HCT116 (cell line): ENCODE data around the gene LCN15. TPM values are rescaled to one million over a fixed set of nuclear protein-coding genes. Genes with fewer than 3 reads are reported as not detected.

Source experiments
- ATAC-seq: fragments of 200-7000 bp; cut with Tn5 transposase; 2 replicates; pipeline ENCODE4 v1.9.1; 2020; ENCODE audit warnings: mild to moderate bottlenecking, moderate library complexity
- BruUV-seq: library from RNA; stranded (reverse); fragments of 400-500 nt; replicated peaks from 2 replicates; lab custom pipeline; 2021; lab: Mats Ljungman, UMichigan
- CTCF ChIA-PET: fragments of 300-600 bp; sonication (Branson Sonifier 250); formaldehyde crosslinking; loops from one replicate; lab custom pipeline; 2021; ENCODE audit warnings: antibody characterized with exemption; lab: Charles Lee
- POLR2A ChIA-PET: fragments of 300-600, 350-600 bp; sonication (Branson Sonifier 250); formaldehyde crosslinking; loops from one replicate; lab custom pipeline; 2021; ENCODE audit warnings: antibody characterized with exemption; lab: Charles Lee
- RAD21 ChIA-PET, 2 experiments: fragments of 300-600 bp; sonication (Branson Sonifier 250); formaldehyde crosslinking; loops; one replicate each; lab custom pipeline; 2023; ENCODE audit warnings: low total read pairs in 2 of 2; ENCODE audit not compliant: uncharacterized antibody in 2 of 2, unreplicated experiment in 2 of 2, low non-redundant PET in 1 of 2; lab: Charles Lee
- DNase-seq: peaks from one replicate; pipeline ENCODE4 v3.0.0-alpha.2; 2010; ENCODE audit warnings: low read depth, low spot score
- H2AFZ ChIP-seq: fragments of 200-600 bp; shearing (Covaris generic), sonication (generic); 2 replicates; pipeline ENCODE4 v1.6.1; 2017; ENCODE audit warnings: low read depth, mixed run types, mixed read lengths, antibody characterized with exemption, low read length; ENCODE audit not compliant: poor library complexity, severe bottlenecking
- H3K27ac ChIP-seq: 2 replicates; pipeline ENCODE4 v1.5.1; 2012; ENCODE audit warnings: low read depth, low read length
- H3K27me3 ChIP-seq: fragments of 200-600 bp; sonication (generic); 2 replicates; pipeline ENCODE4 v1.6.1; 2016; ENCODE audit warnings: mixed run types, low read length, mixed read lengths; ENCODE audit not compliant: insufficient read depth
- H3K36me3 ChIP-seq, 2 experiments: fragments of 200-500 bp in 1 of 2; fragments of 200-600 bp in 1 of 2; sonication (Bioruptor generic) in 1 of 2; sonication (generic) in 1 of 2; 2 replicates each; pipeline versions ENCODE4 v1.5.1 to v1.6.1; 2014 to 2016; ENCODE audit warnings: low read length in 2 of 2, inconsistent platforms in 1 of 2, mixed read lengths in 1 of 2, mixed run types in 1 of 2; ENCODE audit not compliant: insufficient read depth in 2 of 2, control insufficient read depth in 1 of 2
- H3K4me1 ChIP-seq, 2 experiments: fragments of 200-600 bp in 1 of 2; sonication (generic) in 1 of 2; 2 replicates each; pipeline versions ENCODE4 v1.5.1 to v1.6.1; 2012 to 2017; ENCODE audit warnings: low read length in 2 of 2, inconsistent platforms in 1 of 2, mild to moderate bottlenecking in 1 of 2, mixed read lengths in 1 of 2, mixed run types in 1 of 2, moderate library complexity in 1 of 2; ENCODE audit not compliant: insufficient read depth in 2 of 2, control insufficient read depth in 1 of 2
- H3K4me2 ChIP-seq: fragments of 200-600 bp; sonication (generic); 2 replicates; pipeline ENCODE4 v1.6.1; 2017; ENCODE audit warnings: mixed run types, low read length, mixed read lengths
- H3K4me3 ChIP-seq, 2 experiments: fragments of 200-600 bp in 1 of 2; sonication (generic) in 1 of 2; replicated peaks in 1 of 2; 2 replicates each; pipeline ENCODE4 v1.5.1; 2011 to 2016; ENCODE audit warnings: low read length in 2 of 2, control low read depth in 1 of 2, low read depth in 1 of 2, mild to moderate bottlenecking in 1 of 2, mixed read lengths in 1 of 2, mixed run types in 1 of 2
- H3K79me2 ChIP-seq: fragments of 200-600 bp; sonication (generic); 2 replicates; pipeline ENCODE4 v1.6.1; 2017; ENCODE audit warnings: mild to moderate bottlenecking, mixed run types, low read length, moderate library complexity, mixed read lengths; ENCODE audit not compliant: insufficient read depth
- H3K9ac ChIP-seq: fragments of 200-600 bp; sonication (generic); 2 replicates; pipeline ENCODE4 v1.6.1; 2016; ENCODE audit warnings: low read length, mixed read lengths
- H3K9me2 ChIP-seq: fragments of 200-600 bp; sonication (generic), shearing (Covaris generic); 2 replicates; pipeline ENCODE4 v1.6.1; 2017; ENCODE audit warnings: mixed run types, mild to moderate bottlenecking, moderate library complexity; ENCODE audit not compliant: insufficient read depth
- H3K9me3 ChIP-seq, 2 experiments: fragments of 200-500 bp in 1 of 2; fragments of 200-600 bp in 1 of 2; sonication (Bioruptor generic) in 1 of 2; sonication (generic) in 1 of 2; 2 replicates each; pipeline ENCODE4 v1.6.1; 2014 to 2017; ENCODE audit warnings: low read length in 2 of 2, mixed read lengths in 2 of 2, inconsistent platforms in 1 of 2, low read depth in 1 of 2, mild to moderate bottlenecking in 1 of 2, mixed run types in 1 of 2, moderate library complexity in 1 of 2; ENCODE audit not compliant: control insufficient read depth in 1 of 2, insufficient read depth in 1 of 2
- H4K20me1 ChIP-seq: fragments of 200-600 bp; sonication (generic), shearing (Covaris generic); 2 replicates; pipeline ENCODE4 v1.6.1; 2017; ENCODE audit warnings: mixed run types, mild to moderate bottlenecking, moderate library complexity; ENCODE audit not compliant: insufficient read depth
- CBX3 ChIP-seq: IDR thresholded peaks from 2 replicates; pipeline ENCODE4 v1.6.1; 2012; ENCODE audit warnings: low read depth
- ELF1 ChIP-seq: IDR thresholded peaks from 2 replicates; pipeline ENCODE4 v1.6.1; 2012; ENCODE audit warnings: low read depth, borderline replicate concordance
- FOSL1 ChIP-seq: IDR thresholded peaks from 2 replicates; pipeline ENCODE4 v1.6.1; 2012; ENCODE audit warnings: low read depth
- JUND ChIP-seq: IDR thresholded peaks from 2 replicates; pipeline ENCODE4 v1.6.1; 2012
- POLR2A ChIP-seq: IDR thresholded peaks from 2 replicates; pipeline ENCODE4 v1.7.0; 2011; ENCODE audit warnings: borderline replicate concordance; ENCODE audit not compliant: insufficient read depth, insufficient read length; ENCODE audit errors: extremely low read depth
- REST ChIP-seq: IDR thresholded peaks from 2 replicates; pipeline ENCODE4 v1.6.1; 2012; ENCODE audit warnings: low read depth
- SIN3A ChIP-seq: IDR thresholded peaks from 2 replicates; pipeline ENCODE4 v1.6.1; 2012; ENCODE audit warnings: low read depth
- SRF ChIP-seq: IDR thresholded peaks from 2 replicates; pipeline ENCODE4 v1.6.1; 2012; ENCODE audit warnings: low read depth
- YY1 ChIP-seq: IDR thresholded peaks from 2 replicates; pipeline ENCODE4 v1.6.1; 2011; ENCODE audit warnings: low read length, low read depth, moderate library complexity, mild to moderate bottlenecking; ENCODE audit not compliant: insufficient replicate concordance; ENCODE audit errors: extremely low read depth
- ZFX ChIP-seq: fragments of 450-650 bp; IDR thresholded peaks from 2 replicates; pipeline ENCODE4 v1.6.1; 2017
- ZNF274 ChIP-seq: fragments of 200-500 bp; sonication (Bioruptor generic); IDR thresholded peaks from 2 replicates; pipeline ENCODE4 v1.6.1; 2014; ENCODE audit warnings: mild to moderate bottlenecking, low read depth, low read length, inconsistent platforms
- intact Hi-C: fragments of 100-400 bp; cut with micrococcal nuclease; formaldehyde crosslinking; loops from 2 replicates; pipeline ENCODE4 v1.10.0; 2022
- total RNA-seq: library from RNA; stranded (reverse); gene quantifications from one replicate; pipeline ENCODE4 v1.2.1, GENCODE V29; 2021; ENCODE audit not compliant: unreplicated experiment
- TF ChIP-seq, protein P1 (sequence below), 3 experiments: fragments of 200-600 bp in 1 of 3; sonication (generic) in 1 of 3; IDR thresholded peaks in 2 of 3; conservative IDR thresholded peaks in 1 of 3; 2 replicates each; pipeline ENCODE4 v1.5.1; 2012 to 2017; ENCODE audit warnings: low read depth in 2 of 3, low read length in 2 of 3, antibody characterized with exemption in 1 of 3, borderline replicate concordance in 1 of 3, control low read depth in 1 of 3, mild to moderate bottlenecking in 1 of 3, mixed read lengths in 1 of 3, mixed run types in 1 of 3, moderate library complexity in 1 of 3; ENCODE audit not compliant: insufficient read depth in 1 of 3
- TF ChIP-seq, protein P2 (sequence below): IDR thresholded peaks from 2 replicates; pipeline ENCODE4 v1.6.1; 2012
- TF ChIP-seq, protein P3 (sequence below): IDR thresholded peaks from 2 replicates; pipeline ENCODE4 v1.6.1; 2012

The LCN15 gene
- total RNA-seq, 1 experiment from 2014 or later, result 0.76 TPM

DNA sequence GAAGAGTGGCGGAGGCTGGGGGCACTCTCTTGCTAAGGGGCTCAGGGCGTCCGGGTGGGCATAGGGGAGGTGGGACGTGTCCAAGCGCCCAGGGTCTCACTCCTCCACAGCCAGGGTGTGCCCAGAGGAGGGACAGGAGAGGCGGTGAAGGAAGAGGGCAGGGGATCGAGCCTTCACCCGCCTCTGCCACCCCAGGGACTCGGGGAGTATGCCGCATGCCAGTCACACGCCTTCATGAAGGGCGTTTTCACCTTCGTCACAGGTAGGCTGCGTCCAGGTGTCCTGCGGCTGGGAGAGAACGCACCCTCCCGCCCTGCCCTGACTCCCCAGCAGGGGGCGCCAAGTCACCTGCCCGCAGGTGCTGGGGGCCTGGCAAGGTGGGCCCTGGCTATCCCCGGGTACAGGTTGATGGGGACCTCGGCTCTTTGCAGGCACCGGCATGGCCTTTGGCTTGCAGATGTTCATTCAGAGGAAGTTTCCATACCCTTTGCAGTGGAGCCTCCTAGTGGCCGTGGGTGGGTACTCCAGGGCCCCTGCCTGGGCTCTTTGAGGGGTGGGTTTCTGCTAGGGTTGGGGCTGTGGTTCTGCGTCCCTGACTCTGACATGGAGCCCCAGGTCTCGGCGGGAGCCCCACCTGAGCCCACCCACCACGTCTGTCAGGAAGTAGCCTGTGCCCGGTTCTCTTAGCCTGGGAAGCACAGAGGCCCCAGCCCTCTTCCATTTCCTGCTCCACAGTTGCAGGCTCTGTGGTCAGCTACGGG lies 27.4 kb upstream of the LCN15 start:
- ATAC-seq, result peak; percentile 66
- Histone ChIP-seq H3K27me3 (no peaks in the 10 kb centered on the region), H3K9me2 (no peaks in the 10 kb centered on the region), H2AFZ (no peak overlapping the region), H3K79me2 (peaks cover 12% of the 10 kb centered on the region; the same call in 1 of the 2 replicates), H3K9me3 (no peaks in the 10 kb centered on the region), H3K27ac (peak overlapping the region; percentile 79), H4K20me1 (no peaks in the 10 kb centered on the region), H3K4me2 (peak overlapping the region; percentile 94), H3K4me3 (peak overlapping the region; percentile 83 to 84), H3K4me1 (peaks cover 14 to 40% of the 10 kb centered on the region in 2 experiments; a peak in 3 of 4 replicates), H3K36me3 (no peaks in the 10 kb centered on the region; a peak in 1 of 4 replicates), H3K9ac (peak overlapping the region; percentile 98)
- POLR2A ChIA-PET, result no interaction called here
- CTCF ChIA-PET, result interaction anchor here (0.7 to 2.1 kb wide), 6 partner anchors 9 to 243 kb away, joined by 3 to 10 read pairs (median 5); no protein-coding TSS in a partner anchor
- TF ChIP-seq, protein P1, sequence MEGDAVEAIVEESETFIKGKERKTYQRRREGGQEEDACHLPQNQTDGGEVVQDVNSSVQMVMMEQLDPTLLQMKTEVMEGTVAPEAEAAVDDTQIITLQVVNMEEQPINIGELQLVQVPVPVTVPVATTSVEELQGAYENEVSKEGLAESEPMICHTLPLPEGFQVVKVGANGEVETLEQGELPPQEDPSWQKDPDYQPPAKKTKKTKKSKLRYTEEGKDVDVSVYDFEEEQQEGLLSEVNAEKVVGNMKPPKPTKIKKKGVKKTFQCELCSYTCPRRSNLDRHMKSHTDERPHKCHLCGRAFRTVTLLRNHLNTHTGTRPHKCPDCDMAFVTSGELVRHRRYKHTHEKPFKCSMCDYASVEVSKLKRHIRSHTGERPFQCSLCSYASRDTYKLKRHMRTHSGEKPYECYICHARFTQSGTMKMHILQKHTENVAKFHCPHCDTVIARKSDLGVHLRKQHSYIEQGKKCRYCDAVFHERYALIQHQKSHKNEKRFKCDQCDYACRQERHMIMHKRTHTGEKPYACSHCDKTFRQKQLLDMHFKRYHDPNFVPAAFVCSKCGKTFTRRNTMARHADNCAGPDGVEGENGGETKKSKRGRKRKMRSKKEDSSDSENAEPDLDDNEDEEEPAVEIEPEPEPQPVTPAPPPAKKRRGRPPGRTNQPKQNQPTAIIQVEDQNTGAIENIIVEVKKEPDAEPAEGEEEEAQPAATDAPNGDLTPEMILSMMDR (IDR thresholded peaks at IDR 0.05 in 2 of 3, conservative IDR thresholded peaks at IDR 0.05 in 1 of 3; ENCODE audit: borderline replicate concordance in 1 of 3, insufficient read depth in 1 of 3, low read depth in 2 of 3, low read length in 2 of 3), result peak in 2 of 3 experiments; percentile 99 to 100; a peak in 4 of 6 replicates
- no peak for TF ChIP-seq FOSL1
- TF ChIP-seq JUND, result no peak
- TF ChIP-seq ZNF274, result no peak
- TF ChIP-seq, protein P2, sequence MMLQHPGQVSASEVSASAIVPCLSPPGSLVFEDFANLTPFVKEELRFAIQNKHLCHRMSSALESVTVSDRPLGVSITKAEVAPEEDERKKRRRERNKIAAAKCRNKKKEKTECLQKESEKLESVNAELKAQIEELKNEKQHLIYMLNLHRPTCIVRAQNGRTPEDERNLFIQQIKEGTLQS, result no peak
- no peak for TF ChIP-seq ELF1
- TF ChIP-seq SIN3A, result no peak
- TF ChIP-seq POLR2A, result no peak
- TF ChIP-seq, protein P3, sequence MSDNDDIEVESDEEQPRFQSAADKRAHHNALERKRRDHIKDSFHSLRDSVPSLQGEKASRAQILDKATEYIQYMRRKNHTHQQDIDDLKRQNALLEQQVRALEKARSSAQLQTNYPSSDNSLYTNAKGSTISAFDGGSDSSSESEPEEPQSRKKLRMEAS, result no peak
- no peak for TF ChIP-seq REST
- TF ChIP-seq CBX3, result no peak
- peak; percentile 9 for TF ChIP-seq YY1
- TF ChIP-seq ZFX, result no peak
- TF ChIP-seq SRF, result no peak
- DNase-seq, result peak; percentile 68
- BruUV-seq, result TSS peak; percentile 67
- RAD21 ChIA-PET, result no interaction called here
- intact Hi-C loops, result loop anchor here (2.0 kb wide), 1 partner anchor 57 kb away; the partner anchor contains the start of gene PHPT1
